Activated T-helper 9 cell treated with anti-CD3 and anti-CD28 coated beads, Interleukin-2, amount 50 U/mL, for 16 hours (primary cell): ENCODE results near the gene OPN4.
A peak's percentile ranks its signal among the peaks of the same experiment; 100 is the strongest.

Experiments
- DNase-seq: peaks from one replicate; pipeline ENCODE4 v3.0.0-alpha.2; 2020; ENCODE audit warnings: low read depth

OPN4 gene

DNA sequence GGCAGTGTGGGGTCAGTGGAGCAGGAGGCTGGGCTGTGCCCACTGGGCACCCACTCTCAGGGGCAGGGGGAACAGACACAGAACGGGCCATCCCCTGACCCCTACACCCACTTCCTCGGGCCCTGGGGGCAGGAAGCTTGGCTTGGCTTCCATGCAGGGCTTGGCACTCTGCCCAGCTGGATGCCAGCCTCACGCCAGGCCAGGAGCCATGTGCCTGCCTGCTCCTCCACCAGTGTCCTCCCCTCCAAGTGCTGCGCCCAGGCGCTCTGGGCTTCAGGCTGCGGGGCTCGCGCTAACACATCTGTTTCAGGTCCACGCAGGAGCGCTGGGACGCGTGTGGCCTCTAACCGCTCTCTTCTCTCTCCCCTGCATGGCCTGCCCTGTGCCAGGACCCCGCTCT lies 26.7 kb downstream of the OPN4 start:
- no peak for DNase-seq

GRCh38 chr10:86681722-86682386 lies 27.5 kb downstream of the OPN4 start:
- DNase-seq = no peak

DNA sequence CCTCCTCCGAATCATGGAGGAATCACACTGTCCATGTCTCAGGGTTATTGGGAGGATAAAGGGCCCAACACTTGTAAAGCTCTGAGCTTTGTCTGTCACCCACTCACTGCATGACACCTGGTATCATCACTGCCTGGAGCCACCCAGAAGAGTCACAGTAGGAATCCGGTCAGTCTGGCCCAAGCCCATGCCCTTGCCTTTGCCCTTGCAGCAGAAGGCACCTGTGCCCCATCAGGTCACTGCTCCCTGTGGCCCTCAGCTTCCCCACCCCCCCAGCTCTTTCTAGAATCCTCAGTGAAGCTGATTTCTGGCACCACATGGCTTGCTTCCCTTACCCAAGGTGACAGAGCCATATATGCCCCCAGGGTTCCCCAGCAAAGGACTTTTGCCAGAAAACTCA lies 28.3 kb downstream of the OPN4 start:
- no peak for DNase-seq

GRCh38 chr10:86684331-86685097 lies 30.2 kb downstream of the OPN4 start:
- no peak for DNase-seq

- DNase-seq = no peak
Measured at GRCh38 chr10:86685416-86685815, 31.1 kb downstream of the OPN4 start.

DNA sequence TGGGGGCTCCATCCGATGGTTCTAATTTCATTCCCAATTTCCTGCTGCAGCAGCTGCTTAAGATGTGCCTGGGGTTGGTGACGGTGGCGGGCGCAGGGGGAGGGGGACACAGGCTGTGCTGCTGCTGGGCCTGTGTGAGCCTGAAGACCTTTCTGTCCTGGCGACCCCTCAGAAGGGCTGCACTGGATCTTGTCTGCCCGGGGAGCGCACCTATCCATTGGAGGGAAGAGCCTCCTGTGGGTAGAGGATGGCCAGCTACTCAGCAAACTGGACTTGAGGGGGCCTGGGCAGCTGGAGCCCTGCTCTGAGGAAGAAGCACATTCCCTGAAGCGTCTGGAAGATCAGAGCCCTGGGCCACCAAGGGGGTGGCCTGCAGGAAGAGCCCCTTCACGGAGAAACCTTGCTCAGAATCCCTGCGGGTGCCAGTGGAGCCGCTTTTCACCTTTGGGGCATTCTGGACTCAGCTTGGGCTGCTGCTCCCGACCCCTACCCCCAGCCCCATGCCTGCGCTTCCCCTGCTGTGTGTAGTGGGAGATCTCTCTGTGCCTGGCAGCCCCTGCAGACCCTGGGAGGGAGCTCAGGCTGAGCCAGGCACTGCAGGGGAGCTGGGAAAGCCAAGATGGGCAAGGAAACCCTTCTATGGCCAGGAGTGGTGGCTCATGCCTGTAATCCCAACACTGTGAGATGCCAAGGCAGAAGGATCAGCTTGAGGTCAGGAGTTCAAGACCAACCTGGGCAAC lies 31.7 kb downstream of the OPN4 start:
- no peak for DNase-seq

DNA sequence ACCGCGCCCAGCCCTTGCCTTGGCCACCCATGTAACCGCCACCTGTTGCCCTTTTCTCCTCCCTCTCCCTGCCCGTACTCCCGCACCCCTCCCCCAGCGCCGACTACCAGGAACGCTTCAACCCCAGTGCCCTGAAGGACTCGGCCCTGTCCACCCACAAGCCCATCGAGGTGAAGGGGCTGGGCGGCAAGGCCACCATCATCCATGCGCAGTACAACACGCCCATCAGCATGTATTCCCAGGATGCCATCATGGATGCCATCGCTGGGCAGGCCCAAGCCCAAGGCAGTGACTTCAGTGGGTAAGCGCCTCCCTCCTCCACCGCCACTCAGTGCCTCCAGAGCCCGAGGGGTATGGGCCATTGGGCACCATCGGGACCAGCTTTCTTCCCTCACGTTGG lies 32.6 kb downstream of the OPN4 start:
- no peak for DNase-seq

DNA sequence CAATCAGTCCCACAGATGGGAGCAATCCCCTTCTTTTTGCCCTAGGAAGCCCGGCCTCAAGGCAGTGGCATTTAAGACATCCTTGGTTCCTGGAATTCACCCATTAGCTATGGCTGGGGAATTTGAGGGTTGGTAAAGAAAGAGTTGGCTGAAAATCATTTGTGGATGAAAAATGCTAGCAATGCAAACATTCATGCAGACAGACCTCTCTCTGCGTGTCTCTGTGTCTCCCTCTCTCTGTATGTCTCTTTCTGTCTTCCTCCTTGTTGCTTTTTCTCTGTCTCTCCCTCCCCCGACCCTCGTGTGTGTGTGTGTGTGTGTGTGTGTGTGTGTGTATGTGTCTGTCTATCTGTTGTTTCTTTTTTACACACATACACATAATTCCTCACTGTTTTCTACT lies 33.4 kb downstream of the OPN4 start:
- no peak for DNase-seq

DNA sequence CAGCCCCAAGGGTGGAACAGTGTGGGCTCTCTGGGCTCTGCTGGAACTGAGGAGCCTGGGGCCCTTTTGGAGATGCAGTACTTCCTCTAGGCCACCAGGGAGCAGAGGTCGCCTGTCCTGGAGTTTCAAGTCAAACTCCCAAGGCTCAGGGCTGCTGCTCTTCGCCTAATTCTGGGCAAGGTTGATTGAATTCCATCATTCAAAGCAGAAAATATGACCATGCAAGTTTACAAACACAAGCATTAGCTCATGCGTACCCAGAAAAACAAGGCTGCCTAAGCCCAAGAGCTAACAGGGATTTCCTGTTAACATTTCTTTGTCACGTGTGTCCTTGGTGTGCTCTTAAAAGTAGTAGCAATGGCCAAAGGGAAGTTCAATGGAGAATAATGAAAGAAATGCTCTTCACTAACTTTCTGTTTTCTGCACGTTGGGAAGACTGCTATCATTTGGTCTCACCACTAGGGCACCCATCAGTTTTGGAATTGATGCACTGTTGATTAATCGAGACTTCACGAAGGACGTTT lies 34.1 kb downstream of the OPN4 start:
- peak; percentile 27 for DNase-seq

- DNase-seq = no peak
Measured at GRCh38 chr10:86689146-86689545, 34.8 kb downstream of the OPN4 start.

DNA sequence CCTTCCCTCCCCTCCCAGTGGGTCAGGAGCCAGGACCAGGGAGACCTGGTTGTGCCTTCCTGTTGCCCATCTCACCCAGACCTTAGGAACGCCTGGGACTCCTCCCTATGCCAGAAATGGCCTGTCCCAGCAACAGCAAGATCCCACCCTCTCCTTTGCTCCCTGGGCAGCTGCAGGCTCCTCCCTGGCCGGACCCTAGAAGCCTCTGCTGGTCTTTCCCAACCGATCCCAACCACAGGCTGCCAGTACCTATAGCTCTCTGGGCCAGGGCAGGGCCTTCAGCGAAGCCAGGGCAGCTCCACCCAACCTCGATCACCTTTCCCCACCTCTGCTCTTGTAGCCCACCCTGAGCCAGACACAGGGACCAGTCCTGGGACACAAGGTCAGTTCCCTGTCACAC lies 35.9 kb downstream of the OPN4 start:
- no peak for DNase-seq

GRCh38 chr10:86690657-86691084 lies 36.3 kb downstream of the OPN4 start:
- DNase-seq = no peak

- DNase-seq = no peak
Measured at GRCh38 chr10:86691333-86692022, 37.1 kb downstream of the OPN4 start.

GRCh38 chr10:86692023-86692514 lies 37.7 kb downstream of the OPN4 start:
- no peak for DNase-seq

DNA sequence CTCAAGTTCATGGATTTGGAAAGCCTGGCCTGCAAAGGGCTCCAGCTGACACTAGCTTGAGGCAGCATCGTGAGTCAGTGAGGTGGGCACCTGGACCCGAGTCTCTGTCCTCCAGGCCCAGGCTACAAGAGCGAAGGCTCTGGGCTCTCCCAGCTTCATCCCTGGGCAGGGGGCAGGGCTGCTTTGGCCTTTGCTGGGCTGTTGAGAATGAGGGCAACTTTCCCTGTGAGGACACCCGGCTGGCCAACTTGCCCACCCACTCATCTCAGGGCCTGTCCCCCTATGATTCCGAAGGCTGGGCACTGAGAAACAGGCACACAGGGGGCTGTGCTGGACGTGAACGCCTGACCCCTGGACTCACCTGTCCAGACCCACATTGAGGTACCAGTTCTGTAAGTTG lies 38.3 kb downstream of the OPN4 start:
- no peak for DNase-seq

- DNase-seq = no peak
Measured at GRCh38 chr10:86693275-86693674, 38.9 kb downstream of the OPN4 start.

- DNase-seq = no peak
Measured at GRCh38 chr10:86693721-86694369, 39.5 kb downstream of the OPN4 start.

DNA sequence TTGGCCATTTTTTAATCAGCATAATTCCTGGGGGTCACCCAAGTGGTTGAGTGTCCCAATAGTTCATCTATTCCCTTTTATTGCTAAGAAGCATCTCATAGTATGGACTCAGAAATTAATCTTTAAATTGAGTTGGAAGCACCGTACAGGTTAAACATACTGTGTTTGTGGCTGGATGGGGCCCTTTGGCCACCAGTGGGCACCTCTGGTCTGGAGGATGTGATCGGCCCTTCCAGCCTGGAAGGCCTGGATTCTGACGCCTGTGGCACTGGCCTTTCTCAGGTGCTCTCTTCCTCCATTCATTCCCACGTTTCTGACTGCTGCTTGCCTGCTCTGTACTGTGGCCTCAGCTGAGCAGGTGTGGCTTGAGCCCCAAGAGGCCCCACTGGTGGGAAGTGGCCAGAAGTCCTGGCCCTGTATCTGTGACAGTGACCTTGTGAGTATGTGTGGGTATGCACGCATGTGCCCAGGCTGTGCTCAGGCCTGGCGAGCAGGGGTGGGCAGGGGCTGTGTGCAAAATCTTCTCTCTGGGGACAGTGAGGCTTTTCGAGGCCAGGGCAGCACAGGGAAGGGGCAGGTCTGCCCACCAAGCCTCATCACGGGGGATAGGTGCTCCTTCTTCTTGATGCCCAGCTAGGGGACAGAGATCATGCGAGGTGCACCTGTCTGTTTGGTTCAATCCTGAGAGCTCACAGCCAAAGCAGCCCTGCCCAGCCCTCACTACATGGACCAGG lies 44.0 kb downstream of the OPN4 start:
- DNase-seq = no peak

DNA sequence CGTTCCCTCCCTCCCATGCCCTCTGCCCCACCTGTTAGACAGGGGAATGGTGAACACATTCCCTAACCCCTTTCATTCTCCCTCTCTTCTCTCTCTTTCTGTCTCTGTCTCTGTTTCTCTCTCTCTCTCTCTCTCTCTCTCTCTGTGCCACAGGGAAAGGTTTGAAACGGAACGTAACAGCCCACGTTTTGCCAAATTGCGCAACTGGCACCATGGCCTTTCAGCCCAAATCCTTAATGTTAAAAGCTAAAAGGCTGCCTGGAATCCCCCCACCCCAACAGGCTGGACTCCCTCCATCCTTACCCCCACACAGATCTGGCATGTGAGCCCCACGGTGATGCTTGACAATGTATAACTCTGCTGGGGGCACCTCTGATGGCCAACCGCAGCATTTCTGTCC lies 44.8 kb downstream of the OPN4 start:
- no peak for DNase-seq

- DNase-seq = no peak
Measured at GRCh38 chr10:86699541-86699940, 45.2 kb downstream of the OPN4 start.
